Endothelial cell of umbilical vein (primary cell): ENCODE data around the gene S100A4.

ENCODE experiments used
- CTCF ChIP-seq, 2 donors: IDR thresholded peaks; 1 replicate in 1 of 2; 2 replicates in 1 of 2; pipeline ENCODE4 v1.5.1; 2011; ENCODE audit warnings: low read length in 2 of 2, mild to moderate bottlenecking in 2 of 2, moderate library complexity in 2 of 2, control low read depth in 1 of 2, inconsistent platforms in 1 of 2, low read depth in 1 of 2; ENCODE audit not compliant: insufficient read depth in 1 of 2; ENCODE audit errors: extremely low read depth in 1 of 2
- FOS ChIP-seq: IDR thresholded peaks from 2 replicates; pipeline ENCODE4 v1.6.1; 2011; ENCODE audit warnings: mild to moderate bottlenecking, low read length, moderate library complexity, borderline replicate concordance; ENCODE audit not compliant: insufficient read depth
- GATA2 ChIP-seq: IDR thresholded peaks from 2 replicates; pipeline ENCODE4 v1.7.0; 2011; ENCODE audit warnings: low read depth, mild to moderate bottlenecking, moderate library complexity, mixed read lengths, low read length; ENCODE audit not compliant: insufficient read length, insufficient read depth

- TF ChIP-seq GATA2 = no peak
- TF ChIP-seq CTCF (IDR thresholded peaks at IDR 0.05; ENCODE audit: extremely low read depth in 1 of 2, insufficient read depth in 1 of 2, low read depth in 1 of 2, low read length in 2 of 2) = no peak
- TF ChIP-seq FOS = no peak
These were observed 22.2 kb upstream of the S100A4 start for GRCh38 chr1:153567621-153568366.
